Right renal cortex interstitium (tissue), 3 donors: ENCODE results near the gene TMEM143. TPM values are rescaled to one million over a fixed set of nuclear protein-coding genes. Genes with fewer than 3 reads are reported as not detected.
"Not testable (repeated sequence)": the region's sequence is repeated elsewhere in the genome, so short reads cannot be mapped to it uniquely, and the experiment has no call there.

Experiments
- DNase-seq, 3 donors: peaks; one replicate each; pipeline ENCODE4 v3.0.0-alpha.2; 2013; ENCODE audit warnings: low read depth in 3 of 3, low spot score in 2 of 3
- polyA plus RNA-seq, 3 donors: library from polyadenylated mRNA; unstranded; fragments of 120-200 nt; gene quantifications; one replicate each; pipeline ENCODE4 v1.2.1, GENCODE V29; 2013; ENCODE audit not compliant: insufficient read length in 3 of 3

Gene TMEM143
- polyA plus RNA-seq, 3 donors = 7.7 to 9.4 (median 8.3) TPM

DNA sequence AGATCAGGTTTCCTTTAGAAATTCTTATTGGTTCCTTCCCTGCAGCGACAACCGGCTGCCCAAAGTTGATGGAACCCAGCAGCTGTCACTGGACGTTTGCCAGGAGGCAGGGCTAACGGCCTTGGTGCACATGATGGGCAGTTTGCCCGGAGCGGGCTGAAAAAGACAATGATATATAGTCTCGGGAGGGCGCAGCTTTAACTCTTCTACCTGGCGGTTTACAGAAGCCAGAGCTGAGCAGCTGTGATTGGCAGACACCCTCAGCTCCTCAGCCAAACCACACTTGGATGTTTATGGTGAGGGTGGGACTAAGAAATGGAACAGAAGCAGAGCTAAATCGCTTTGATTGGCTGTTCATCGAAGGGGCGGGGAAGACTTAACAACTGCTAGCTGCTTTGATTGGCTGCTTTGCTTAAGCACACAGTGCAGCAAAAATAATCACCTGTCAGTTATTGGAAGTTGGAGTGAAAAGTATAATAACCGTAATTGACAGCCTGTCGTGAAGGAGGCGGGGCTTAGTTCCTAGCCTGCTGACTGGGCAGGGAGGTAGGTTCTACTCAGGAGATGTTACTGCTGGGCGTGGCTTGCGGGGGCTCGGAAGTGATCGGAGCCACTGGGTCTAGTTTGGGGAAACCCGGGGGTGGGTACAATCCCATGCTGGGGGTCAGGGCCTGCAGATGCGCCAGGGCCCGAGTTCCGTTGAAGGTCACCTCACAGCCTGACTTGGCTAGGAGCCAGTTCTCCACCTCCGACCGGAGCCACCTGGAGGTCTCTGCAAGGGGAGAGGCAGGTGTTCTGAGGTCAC lies 30.9 kb downstream of the TMEM143 start:
- DNase-seq = peak; percentile 88 to 96 (median 94)

DNA sequence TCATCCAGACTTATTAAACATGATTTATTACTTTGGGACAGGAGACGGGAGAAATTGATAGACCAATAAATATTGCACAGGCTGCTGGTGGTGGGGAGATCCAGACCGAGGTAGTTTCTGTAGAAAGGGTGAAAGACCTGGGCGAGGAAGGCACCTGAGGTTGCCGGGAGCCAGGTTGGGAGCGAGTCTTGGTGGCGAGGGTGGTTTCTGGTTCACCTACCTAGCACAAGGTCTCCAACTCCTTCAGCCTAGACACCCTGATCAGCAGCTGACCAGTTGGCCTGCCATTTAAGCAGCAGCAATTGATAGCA lies 31.4 kb downstream of the TMEM143 start:
- DNase-seq = no peak

DNA sequence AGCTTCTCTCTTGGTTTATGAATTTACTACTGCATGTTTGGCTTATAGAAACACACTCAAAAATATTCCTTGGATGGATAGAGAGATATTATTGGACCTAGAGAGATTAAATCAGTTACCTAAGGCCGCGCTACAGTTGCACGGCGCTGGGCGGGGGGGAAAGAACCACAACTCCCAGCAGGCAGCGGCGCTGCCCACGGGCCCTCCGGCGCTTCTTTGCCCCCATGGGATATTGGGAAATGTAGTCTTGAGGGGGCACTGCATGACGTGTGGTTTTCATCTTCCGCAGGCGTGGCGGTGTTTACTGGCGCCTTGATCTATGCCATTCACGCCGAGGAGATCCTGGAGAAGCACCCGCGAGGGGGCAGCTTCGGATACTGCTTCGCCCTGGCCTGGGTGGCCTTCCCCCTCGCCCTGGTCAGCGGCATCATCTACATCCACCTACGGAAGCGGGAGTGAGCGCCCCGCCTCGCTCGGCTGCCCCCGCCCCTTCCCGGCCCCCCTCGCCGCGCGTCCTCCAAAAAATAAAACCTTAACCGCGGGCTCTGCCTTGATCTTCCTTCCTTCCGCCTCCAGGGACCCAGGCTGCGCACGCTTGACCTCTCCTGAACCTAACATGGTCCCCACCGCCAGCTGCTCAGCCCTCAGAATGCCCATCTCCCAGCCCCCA lies 33.6 kb downstream of the TMEM143 start:
- DNase-seq = no peak

DNA sequence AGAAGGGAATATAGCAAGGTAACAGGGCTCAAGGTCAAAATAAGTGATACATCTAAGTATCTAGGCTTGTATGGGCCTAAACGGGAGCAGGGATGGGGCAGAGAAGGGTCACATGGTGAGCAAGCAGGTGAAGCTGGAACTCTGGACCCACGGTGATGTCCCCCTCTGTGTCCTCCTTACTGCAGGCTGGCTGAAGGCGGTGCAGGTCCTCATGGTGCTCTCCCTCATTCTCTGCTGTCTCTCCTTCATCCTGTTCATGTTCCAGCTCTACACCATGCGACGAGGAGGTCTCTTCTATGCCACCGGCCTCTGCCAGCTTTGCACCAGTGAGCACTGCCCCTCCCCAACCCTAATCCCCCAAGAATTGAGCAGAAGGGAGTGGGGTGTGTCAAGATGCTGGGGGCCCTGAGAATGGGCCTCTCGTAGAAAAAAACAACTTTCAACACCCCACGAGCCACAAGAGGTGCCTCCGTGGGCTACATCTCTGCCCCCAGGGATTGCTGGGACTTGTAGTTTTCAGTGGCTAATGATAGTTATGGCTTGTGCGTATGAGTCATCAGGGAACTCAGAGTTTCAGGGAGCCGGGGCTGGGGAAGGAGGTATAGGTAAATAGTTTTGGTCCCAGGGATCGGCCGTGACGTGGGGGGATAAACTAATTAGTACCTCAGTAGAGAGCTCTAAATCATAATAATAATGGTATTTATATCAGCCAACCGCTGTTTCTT lies 34.4 kb downstream of the TMEM143 start:
- no peak for DNase-seq

DNA sequence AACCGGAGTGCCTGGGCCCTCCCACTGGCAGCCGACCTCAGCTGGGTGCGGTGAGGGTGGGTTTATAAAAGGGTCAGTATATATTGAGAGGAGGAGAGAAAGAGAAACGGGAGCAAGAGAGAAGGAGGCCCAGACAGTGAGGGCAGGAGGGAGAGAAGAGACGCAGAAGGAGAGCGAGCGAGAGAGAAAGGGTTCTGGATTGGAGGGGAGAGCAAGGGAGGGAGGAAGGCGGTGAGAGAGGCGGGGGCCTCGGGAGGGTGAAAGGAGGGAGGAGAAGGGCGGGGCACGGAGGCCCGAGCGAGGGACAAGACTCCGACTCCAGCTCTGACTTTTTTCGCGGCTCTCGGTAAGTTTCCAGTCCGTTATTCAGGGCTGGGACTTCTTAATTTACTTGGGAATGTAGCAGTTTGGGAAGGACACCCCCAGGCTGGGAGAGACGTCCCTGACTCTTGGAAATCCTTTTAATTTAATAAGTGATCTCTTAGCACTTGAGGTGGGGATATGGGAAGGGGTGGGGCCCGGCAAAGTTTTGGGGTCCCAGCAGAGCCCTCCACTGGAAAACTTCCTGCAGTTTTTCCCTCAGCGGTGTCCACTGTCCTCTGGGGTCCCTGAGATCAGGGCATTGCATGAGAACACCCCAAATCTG lies 38.4 kb downstream of the TMEM143 start, which contains the start of gene EMP3:
Gene EMP3 (plus strand): TSS at position 288 of the 646 bp plus-strand sequence. CDS start 1,293 bp downstream, outside the sequence.
- no peak for DNase-seq

DNA sequence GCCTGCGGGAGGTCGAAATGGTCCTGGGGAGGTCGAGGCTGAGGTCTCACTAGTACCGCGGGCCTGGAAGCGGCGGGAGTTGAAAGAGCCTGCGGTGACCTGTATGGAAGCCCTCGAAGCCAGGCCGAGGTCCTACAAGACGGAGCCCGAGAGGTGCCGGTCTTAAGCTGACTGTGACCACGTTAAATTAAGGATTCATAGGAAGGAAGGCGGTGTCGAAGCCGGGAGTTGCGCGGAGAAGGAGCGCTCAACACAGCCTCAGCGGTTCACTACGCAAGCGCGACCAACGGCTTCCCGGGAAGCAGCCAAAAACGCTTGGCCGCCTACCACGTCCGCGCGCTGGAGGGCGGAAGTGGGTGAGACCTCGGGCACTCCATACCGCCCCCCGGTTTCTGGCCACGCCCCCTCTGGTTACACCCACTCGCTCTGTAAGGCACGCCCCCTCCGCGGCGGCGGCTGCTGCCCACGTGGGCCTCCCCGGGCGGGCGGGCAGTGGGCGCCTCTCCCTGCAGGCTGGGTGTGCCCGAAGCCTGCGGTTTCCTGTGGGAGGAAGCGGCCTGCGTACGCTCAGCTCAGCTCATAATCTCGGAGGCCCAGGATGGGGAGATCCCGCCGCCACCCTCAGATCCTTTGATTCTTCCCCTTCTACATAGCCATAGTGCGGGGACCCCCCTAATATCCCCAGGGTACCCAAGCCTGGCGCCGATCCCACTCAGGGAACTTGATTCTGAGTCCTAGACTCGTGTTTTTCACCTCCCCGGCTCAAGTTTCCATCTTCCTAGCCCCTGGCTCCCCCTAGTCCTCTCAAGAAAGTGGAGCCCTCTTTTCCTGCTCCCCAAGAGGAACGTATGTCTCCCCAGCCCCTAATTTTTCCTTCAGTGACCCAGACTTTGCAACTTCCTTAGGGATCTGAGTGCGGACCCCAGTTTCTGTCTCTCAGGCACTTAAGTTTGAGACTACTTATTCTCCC lies 41.8 kb downstream of the TMEM143 start:
- peak in 2 of 3 donors; percentile 91 to 94 for DNase-seq

DNA sequence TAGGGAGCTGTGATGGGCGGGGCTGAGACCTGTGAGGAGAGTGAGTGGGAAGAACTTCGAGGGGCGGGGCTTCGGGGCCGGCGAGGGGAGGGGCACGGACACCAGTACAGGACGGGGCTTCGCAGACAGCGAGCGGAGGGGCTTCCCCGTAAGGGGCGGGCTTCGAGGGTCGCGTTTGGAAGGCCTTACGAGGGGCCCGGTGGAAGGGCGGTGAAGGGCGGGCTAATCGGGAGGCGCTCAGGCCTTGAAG lies 42.4 kb downstream of the TMEM143 start:
- peak in 1 of 3 donors; percentile 84 for DNase-seq

DNA sequence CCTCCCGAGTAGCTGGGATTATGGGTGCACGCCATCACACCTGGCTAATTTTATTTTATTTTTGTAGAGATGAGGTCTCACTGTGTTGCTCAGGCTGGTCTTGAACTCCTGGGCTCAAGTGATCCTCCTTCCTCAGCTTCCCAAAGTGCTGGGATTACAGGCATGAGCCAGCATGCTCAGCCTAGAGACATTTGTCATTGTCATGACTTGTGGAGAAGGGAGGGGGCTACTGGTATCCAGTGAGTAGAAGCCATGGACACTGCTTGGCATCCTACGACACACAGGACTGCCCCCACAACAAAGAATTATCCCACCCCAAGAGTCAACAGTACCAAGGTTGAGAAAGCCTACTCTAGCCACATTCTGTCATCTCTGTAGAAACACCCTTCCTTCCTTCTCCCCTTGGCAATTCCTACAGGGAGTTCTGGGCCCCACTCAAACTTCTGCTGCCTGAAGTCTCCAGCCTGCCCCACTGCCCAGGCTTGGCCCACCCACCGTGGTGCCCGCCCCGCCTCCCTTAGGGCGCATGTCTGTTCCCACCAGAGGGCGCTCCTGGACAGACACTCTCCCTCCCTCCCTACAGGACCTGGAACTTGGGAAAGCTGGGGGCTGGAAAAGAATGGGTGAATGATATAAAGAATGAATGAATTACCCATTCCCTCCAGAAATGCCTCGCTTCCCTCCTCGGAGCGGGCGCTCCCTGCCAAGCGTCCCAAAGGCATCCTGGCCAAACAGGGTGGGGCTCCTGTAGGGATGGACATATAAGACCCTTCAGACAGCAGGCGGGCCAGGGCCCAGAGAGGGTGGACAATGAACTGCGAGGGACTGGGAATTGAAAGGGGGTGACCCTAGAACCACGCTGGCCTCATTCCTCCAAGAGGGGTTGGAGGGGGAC lies 43.8 kb downstream of the TMEM143 start:
- DNase-seq = no peak

DNA sequence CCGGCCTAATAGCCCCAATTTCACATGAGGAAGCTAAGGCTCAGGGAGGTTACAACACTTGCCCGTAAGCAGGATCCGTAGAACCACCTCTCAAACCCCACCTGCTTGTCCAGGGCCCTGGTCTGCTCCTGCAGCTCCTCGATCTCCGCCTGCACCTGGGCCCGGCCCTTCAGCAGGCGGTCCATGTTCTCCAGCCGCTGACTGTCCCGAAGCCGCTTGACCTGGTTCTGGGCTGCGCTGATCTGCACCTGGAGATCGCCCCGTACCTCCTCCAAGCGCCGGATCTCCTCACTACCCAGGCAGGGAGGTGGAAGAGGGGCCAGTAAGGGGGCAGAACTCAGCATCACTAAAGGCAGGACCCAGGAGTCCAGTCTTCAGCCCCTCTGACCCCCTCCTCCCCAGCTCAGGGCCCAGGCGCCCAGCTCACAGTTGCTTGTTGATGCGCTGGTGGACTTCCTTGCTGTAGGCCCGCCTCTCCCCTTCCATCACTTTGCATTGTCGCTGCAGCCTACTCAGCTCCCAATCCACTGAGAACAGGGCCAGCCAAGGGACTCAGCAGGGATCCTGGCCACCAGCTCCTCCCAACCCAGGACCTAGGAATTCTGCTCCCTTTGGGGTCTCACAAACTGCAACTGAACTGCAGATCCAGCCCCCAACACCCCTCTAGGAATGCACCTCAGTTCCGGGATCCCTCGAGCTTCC lies 45.3 kb downstream of the TMEM143 start:
- no peak for DNase-seq

DNA sequence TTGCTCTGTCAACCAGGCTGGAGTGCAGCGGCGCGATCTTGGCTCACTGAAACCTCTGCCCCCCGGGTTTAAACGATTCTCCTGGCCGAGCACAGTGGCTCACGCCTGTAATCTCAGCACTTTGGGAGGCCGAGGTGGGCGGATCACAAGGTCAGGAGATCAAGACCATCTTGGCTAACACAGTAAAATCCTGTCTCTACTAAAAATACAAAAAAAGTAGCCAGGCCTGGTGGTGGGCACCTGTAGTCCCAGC lies 46.1 kb downstream of the TMEM143 start:
- not testable (repeated sequence) for DNase-seq

DNA sequence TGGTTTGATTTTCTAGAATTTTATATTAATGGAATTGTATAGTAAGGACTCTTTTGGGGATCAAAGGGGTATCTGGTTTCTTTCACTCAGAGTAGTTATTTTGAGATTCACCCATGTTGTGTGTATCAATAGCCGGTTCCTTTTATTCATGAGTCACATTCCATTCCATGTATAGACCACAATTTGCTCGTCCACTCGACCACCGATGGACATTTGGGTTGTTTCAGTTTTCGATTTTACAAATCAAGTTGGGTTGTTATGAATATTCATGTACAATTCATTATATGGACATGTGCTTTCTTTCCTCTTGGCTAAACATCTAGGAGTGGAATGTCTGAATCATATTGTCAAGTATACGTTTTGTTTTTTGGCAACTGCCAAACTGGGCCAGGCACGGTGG lies 48.0 kb downstream of the TMEM143 start:
- no peak for DNase-seq

DNA sequence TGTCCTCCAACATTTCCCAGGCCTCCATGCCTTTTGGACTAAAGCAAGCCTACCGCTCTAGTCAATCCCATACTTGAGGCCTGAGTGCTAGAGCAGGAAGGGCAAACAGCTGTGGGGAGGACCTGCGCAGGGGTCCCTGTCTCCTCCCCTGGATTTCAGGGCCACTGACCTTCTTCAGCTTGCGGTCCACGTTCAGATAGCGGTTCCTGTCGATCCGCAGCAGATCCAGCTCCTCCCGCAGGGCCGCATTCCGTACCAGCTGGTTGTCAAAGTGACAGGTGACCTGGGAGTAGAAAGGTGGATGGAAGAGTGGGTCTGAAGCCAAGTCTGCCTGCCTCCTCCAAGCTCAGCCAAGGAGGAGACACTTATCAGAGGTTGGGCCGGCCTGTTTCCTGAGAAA lies 52.4 kb downstream of the TMEM143 start:
- DNase-seq = no peak

DNA sequence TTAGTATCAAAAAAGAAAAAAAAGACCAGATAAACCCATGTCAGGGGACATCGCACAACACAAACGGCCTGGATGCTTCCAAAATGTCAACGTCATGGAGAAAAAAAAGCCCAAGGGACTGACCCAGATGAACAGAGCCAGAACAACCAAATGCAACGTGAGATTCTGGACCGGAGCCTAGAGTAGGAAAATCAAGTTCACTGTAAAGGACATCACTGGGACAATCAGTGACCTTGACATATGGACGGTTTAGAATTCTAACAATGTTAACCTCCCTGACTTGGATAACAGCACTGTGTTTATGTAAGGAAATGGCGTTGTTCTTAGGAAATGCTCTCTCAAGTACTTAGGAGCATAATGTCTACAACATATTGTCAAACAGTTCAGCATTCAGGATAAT lies 53.5 kb downstream of the TMEM143 start:
- DNase-seq = no peak

DNA sequence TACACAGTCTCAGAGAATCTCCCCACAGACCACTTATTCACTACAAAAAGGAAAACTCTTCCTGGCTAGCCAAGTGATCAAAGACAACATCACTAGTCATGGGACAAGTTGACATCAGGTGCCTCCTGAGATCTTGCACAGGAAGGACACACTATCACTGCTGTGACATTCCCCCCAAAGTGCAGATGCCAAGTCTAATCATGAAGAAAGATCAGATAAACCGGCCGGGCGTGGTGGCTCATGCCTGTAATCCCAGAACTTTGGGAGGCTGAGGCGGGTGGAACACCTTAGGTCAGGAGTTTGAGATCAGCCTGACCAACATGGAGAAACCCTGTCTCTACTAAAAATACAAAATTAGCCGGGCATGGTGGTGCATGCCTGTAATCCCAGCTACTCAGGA lies 54.0 kb downstream of the TMEM143 start:
- not testable (repeated sequence) for DNase-seq

DNA sequence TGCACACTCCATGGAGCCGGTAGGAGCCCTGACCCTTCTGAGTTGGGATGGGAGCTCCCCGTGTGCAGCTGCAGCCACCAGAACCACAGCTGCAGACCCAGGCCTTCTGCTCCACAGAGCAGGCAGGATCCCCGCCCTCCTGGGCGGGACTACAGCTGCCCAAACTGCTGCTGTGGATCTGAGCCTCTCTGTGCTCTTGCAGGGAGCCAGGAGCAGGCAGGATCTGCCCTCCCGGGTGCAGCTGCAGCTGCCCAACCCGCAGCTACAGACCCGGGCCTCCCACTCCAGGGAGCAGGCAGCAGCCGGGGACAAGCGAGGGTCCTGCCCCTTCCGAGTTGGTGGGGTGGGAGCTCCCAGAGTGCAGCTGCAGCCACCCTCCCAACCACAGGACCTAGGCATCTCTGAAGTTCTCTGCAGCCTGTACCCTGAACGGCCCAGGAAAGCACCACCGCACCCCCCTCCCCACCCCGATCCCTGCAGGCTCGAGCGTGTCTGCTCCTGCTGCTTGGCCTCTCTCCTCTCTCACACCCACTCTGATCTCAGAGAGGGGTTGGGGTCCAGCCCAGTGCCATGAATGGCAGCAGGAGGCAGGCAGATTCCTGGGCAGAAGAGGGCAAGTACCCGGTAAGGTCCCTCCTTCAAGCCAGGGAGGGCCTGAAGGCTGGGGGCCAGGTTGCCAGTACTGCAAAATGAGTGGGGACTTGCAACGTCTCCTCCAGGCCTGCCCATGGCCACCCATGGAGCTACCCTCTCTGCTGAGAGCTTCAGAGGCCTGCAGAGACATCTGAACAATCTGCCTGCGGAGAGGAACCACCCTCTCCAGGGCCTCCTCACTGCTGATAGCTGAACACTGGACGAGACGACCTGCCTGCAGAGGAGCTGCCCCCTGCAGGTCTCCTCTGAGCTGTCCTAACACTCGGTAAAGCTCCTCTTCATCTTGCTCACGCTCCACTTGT lies 54.8 kb downstream of the TMEM143 start:
- no peak for DNase-seq

DNA sequence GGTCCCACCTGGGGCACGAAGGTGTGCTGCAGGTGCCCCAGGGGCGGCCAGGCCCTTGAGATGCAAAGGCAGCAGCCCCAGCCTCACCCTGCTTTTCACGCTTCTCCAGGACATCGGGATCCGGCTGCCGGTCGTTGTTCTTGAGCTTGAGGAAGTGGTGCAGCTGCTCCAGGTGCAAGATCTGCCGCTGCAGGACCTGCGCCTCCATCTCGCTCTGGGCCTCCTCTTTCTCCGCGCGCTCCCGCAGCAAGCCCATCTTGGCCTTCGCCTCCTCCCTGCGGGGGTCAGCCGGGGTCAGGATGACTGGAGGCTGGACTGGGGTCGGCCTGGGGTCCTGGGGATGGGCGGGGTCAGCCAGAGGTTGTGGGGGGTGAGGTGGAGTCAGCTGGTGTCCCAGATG lies 59.9 kb downstream of the TMEM143 start:
- no peak for DNase-seq

DNA sequence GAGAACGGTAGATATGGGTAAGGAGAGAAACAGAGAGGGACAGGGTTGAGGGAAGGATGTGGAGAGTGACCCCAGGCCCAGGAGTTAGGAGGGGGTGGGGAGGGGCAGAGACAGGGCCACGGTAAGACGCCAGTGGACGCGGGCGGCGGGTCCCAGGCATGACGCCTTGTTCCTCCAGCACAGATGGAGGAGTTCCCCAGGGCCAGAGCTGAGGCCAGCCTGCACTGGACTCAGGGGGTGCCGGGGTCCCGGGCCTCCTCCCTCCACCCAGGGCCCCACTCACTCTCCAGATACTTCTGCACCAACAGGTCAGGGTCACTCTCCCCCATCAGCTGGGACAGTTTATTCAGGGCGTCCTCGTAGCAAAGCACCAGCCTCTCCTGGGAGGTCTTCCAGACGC lies 60.4 kb downstream of the TMEM143 start:
- no peak for DNase-seq

DNA sequence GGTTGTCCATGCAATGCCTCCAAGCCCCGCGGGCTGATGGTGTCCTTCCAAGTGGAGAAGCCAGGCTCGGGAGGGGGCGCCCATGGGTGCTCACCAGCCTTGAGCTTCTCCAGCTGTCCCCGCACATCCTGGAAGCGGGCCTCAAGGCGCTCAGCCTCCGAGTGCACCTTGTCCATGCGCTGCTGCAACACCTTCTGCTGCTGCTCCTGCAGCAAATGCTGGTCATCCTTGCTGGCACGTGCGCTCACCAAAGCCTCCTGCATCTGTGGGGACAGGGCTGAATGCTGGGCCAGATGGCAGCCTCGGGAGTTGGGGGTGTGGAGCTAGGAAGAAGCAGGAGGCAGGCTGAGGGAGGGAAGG lies 61.2 kb downstream of the TMEM143 start:
- DNase-seq = no peak
